BJ (cell line): Measurements from ENCODE around the gene TFE3. TPM values are rescaled to one million over a fixed set of nuclear protein-coding genes. Genes with fewer than 3 reads are reported as not detected.
A peak's percentile ranks its signal among the peaks of the same experiment; 100 is the strongest.

Experiments
- CTCF ChIA-PET: fragments of 350-600 bp; formaldehyde crosslinking; extraction: SDS; loops from one replicate; lab custom pipeline; 2021; ENCODE audit warnings: antibody characterized with exemption, inconsistent platforms; lab: Yijun Ruan, JAX
- POLR2A ChIA-PET: fragments of 300-600 bp; sonication (Branson Sonifier 250); formaldehyde crosslinking; extraction: SDS; loops from one replicate; lab custom pipeline; 2021; ENCODE audit warnings: antibody characterized with exemption; lab: Charles Lee
- DNase-seq: peaks from one replicate; pipeline ENCODE4 v3.0.0-alpha.2; 2011; ENCODE audit warnings: low read depth
- H3K27me3 ChIP-seq: 2 replicates; pipeline ENCODE4 v1.6.0; 2011; ENCODE audit warnings: low read length; ENCODE audit not compliant: control insufficient read depth, insufficient read depth
- H3K36me3 ChIP-seq: 2 replicates; pipeline ENCODE4 v1.5.1; 2011; ENCODE audit warnings: low read length; ENCODE audit not compliant: control insufficient read depth, insufficient read depth
- H3K4me3 ChIP-seq: 2 replicates; pipeline ENCODE4 v1.5.1; 2011; ENCODE audit warnings: low read depth, mild to moderate bottlenecking, control low read depth, low read length
- CTCF ChIP-seq: IDR thresholded peaks from 2 replicates; pipeline ENCODE4 v1.5.1; 2011; ENCODE audit warnings: low read depth, mild to moderate bottlenecking, control low read depth, inconsistent platforms, low read length, moderate library complexity; ENCODE audit not compliant: insufficient read depth
- polyA plus RNA-seq: library from polyadenylated mRNA; depleted of rRNA; stranded (reverse); fragments of >200 nt; gene quantifications from 2 replicates; pipeline ENCODE4 v1.2.3, GENCODE V29; 2011

The TFE3 gene
- polyA plus RNA-seq, 1 experiment, result 26.4 TPM

GRCh38 chrX:49041744-49042580 is 1.2 kb downstream of the TFE3 start:
- Histone ChIP-seq H3K4me3 (peak overlapping the region; percentile 75), H3K27me3 (no peaks in the 10 kb centered on the region), H3K36me3 (peaks cover 10% of the 10 kb centered on the region)
- CTCF ChIA-PET, result interaction anchor here (0.7 to 1.1 kb wide), 3 partner anchors 70 to 150 kb away, joined by 3 to 4 read pairs (median 4); partner anchors contain the start of gene KCND1
- TF ChIP-seq CTCF, result no peak
- no peak for DNase-seq
- POLR2A ChIA-PET, result interaction anchor here (0.6 to 1.2 kb wide), 2 partner anchors 29 to 84 kb away, joined by 3 to 6 read pairs; partner anchors contain the start of gene OTUD5

- DNase-seq, result no peak
- peaks cover 10% of the 10 kb centered on the region for H3K36me3 ChIP-seq
- peak overlapping the region; percentile 75 for H3K4me3 ChIP-seq
- no peak for TF ChIP-seq CTCF
- ChIA-PET CTCF (no interaction called here), POLR2A (no interaction called here)
- no peaks in the 10 kb centered on the region for H3K27me3 ChIP-seq
Observed at GRCh38 chrX:49040376-49040955, 2.7 kb downstream of the TFE3 start.

GRCh38 chrX:49039598-49040375 is 3.4 kb downstream of the TFE3 start:
- Histone ChIP-seq H3K27me3 (no peaks in the 10 kb centered on the region), H3K36me3 (peaks cover 10% of the 10 kb centered on the region), H3K4me3 (peak overlapping the region; percentile 75)
- peak; percentile 25; the same call in 1 of the 2 replicates for TF ChIP-seq CTCF
- DNase-seq, result peak; percentile 76
- ChIA-PET CTCF (no interaction called here), POLR2A (interaction anchor here (0.7 kb wide), 1 partner anchor 40 kb away, joined by 3 read pairs; the partner anchor contains the start of gene WDR45)

GRCh38 chrX:49037883-49038475 is 5.2 kb downstream of the TFE3 start:
- TF ChIP-seq CTCF, result no peak

More at GRCh38 chrX:49037883-49038475, 5.2 kb downstream of the TFE3 start:
- Histone ChIP-seq H3K4me3 (no peak overlapping the region), H3K36me3 (peaks cover 21% of the 10 kb centered on the region), H3K27me3 (no peaks in the 10 kb centered on the region)
- POLR2A ChIA-PET, result no interaction called here
- no peak for DNase-seq
- CTCF ChIA-PET, result interaction anchor here (1.0 kb wide), 1 partner anchor 9 kb away, joined by 4 read pairs; no protein-coding TSS in a partner anchor
